PFSK-1 (cell line): ENCODE measurements around the gene MOCS2.

Experiments used
- FOXP2 ChIP-seq: optimal IDR thresholded peaks from 2 replicates; pipeline ENCODE3; 2011; ENCODE audit warnings: borderline replicate concordance, control low read depth, inconsistent platforms; ENCODE audit not compliant: insufficient read depth; ENCODE audit errors: extremely low read length, extremely low read depth
- POLR2AphosphoS5 ChIP-seq: IDR thresholded peaks from 2 replicates; pipeline ENCODE4 v1.6.1; 2012; ENCODE audit warnings: low read depth, mild to moderate bottlenecking, control low read depth, low read length, moderate library complexity
- SIN3A ChIP-seq: IDR thresholded peaks from 2 replicates; pipeline ENCODE4 v1.6.1; 2012; ENCODE audit warnings: mild to moderate bottlenecking, low read length, moderate library complexity, borderline replicate concordance; ENCODE audit not compliant: insufficient read depth
- TAF1 ChIP-seq: IDR thresholded peaks from 2 replicates; pipeline ENCODE4 v1.6.1; 2012; ENCODE audit warnings: low read length, control low read depth, borderline replicate concordance; ENCODE audit not compliant: insufficient read depth
- TF ChIP-seq, protein P1 (sequence below), 2 experiments: IDR thresholded peaks; 2 replicates each; pipeline versions ENCODE4 v1.6.1 to v1.8.0; 2011 to 2012; ENCODE audit warnings: low read depth in 2 of 2, low read length in 2 of 2, control low read depth in 1 of 2, inconsistent platforms in 1 of 2, mild to moderate bottlenecking in 1 of 2, moderate library complexity in 1 of 2; ENCODE audit not compliant: insufficient read depth in 1 of 2

GRCh38 chr5:53083927-53084326 lies 25.6 kb downstream of the MOCS2 start:
- TF ChIP-seq POLR2AphosphoS5: no peak
- TF ChIP-seq TAF1: no peak
- TF ChIP-seq, protein P1, sequence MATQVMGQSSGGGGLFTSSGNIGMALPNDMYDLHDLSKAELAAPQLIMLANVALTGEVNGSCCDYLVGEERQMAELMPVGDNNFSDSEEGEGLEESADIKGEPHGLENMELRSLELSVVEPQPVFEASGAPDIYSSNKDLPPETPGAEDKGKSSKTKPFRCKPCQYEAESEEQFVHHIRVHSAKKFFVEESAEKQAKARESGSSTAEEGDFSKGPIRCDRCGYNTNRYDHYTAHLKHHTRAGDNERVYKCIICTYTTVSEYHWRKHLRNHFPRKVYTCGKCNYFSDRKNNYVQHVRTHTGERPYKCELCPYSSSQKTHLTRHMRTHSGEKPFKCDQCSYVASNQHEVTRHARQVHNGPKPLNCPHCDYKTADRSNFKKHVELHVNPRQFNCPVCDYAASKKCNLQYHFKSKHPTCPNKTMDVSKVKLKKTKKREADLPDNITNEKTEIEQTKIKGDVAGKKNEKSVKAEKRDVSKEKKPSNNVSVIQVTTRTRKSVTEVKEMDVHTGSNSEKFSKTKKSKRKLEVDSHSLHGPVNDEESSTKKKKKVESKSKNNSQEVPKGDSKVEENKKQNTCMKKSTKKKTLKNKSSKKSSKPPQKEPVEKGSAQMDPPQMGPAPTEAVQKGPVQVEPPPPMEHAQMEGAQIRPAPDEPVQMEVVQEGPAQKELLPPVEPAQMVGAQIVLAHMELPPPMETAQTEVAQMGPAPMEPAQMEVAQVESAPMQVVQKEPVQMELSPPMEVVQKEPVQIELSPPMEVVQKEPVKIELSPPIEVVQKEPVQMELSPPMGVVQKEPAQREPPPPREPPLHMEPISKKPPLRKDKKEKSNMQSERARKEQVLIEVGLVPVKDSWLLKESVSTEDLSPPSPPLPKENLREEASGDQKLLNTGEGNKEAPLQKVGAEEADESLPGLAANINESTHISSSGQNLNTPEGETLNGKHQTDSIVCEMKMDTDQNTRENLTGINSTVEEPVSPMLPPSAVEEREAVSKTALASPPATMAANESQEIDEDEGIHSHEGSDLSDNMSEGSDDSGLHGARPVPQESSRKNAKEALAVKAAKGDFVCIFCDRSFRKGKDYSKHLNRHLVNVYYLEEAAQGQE (IDR thresholded peaks at IDR 0.05; ENCODE audit: insufficient read depth in 1 of 2, low read depth in 2 of 2, low read length in 2 of 2): no peak
- no peak for TF ChIP-seq SIN3A
- TF ChIP-seq FOXP2: no peak
